ENCODE results near the gene RAB39A.
"Not testable (repeated sequence)": the region's sequence is repeated elsewhere in the genome, so short reads cannot be mapped to it uniquely, and the experiment has no call there.

RAB39A gene

GRCh38 chr11:107928767-107929507, 689 bp downstream of the RAB39A start:
- Mint-ChIP-seq H3K27me3 (ENCODE audit: low read depth, poor library complexity) (peaks cover 13% of the 10 kb centered on the region), H3K4me3 (peak overlapping the region; percentile 97), H3K4me1 (peaks cover 14% of the 10 kb centered on the region), H3K27ac (peak overlapping the region; percentile 33), H3K36me3 (ENCODE audit: low read depth) (no peaks in the 10 kb centered on the region), H3K9me3 (no peaks in the 10 kb centered on the region)
- no peak for TF ChIP-seq CTCF (IDR thresholded peaks at IDR 0.05)
- peak; percentile 26 for DNase-seq

- no peak for DNase-seq
- H3K4me1 Mint-ChIP-seq, result peaks cover 14% of the 10 kb centered on the region
- no peak for TF ChIP-seq CTCF (IDR thresholded peaks at IDR 0.05)
- no peak overlapping the region for H3K27ac Mint-ChIP-seq
- peaks cover 7% of the 10 kb centered on the region for H3K27me3 Mint-ChIP-seq (ENCODE audit: low read depth, poor library complexity)
- peak overlapping the region; percentile 97 for H3K4me3 Mint-ChIP-seq
- peaks cover under 1% of the 10 kb centered on the region for H3K36me3 Mint-ChIP-seq (ENCODE audit: low read depth)
- no peaks in the 10 kb centered on the region for H3K9me3 Mint-ChIP-seq
Observed at GRCh38 chr11:107929611-107930200, 1.5 kb downstream of the RAB39A start.

GRCh38 chr11:107931206-107931605, 3.0 kb downstream of the RAB39A start:
- no peak overlapping the region for H3K4me3 Mint-ChIP-seq

GRCh38 chr11:107947904-107948303, 19.7 kb downstream of the RAB39A start:
- no peak overlapping the region for H3K4me3 Mint-ChIP-seq
- peaks cover 6% of the 10 kb centered on the region for H3K27me3 Mint-ChIP-seq (ENCODE audit: low read depth, poor library complexity)
- peaks cover 25% of the 10 kb centered on the region for H3K4me1 Mint-ChIP-seq
- TF ChIP-seq CTCF (IDR thresholded peaks at IDR 0.05), result no peak
- DNase-seq, result no peak
- H3K27ac Mint-ChIP-seq, result peak overlapping the region; percentile 87
- no peaks in the 10 kb centered on the region for H3K9me3 Mint-ChIP-seq
- peaks cover 16% of the 10 kb centered on the region for H3K36me3 Mint-ChIP-seq (ENCODE audit: low read depth)

More at GRCh38 chr11:107931206-107931605, 3.0 kb downstream of the RAB39A start:
- peaks cover 14% of the 10 kb centered on the region for H3K4me1 Mint-ChIP-seq
- no peak for TF ChIP-seq CTCF (IDR thresholded peaks at IDR 0.05)
- H3K9me3 Mint-ChIP-seq, result no peaks in the 10 kb centered on the region
- no peaks in the 10 kb centered on the region for H3K27me3 Mint-ChIP-seq (ENCODE audit: low read depth, poor library complexity)
- DNase-seq, result no peak
- H3K36me3 Mint-ChIP-seq (ENCODE audit: low read depth), result peaks cover 7% of the 10 kb centered on the region
- H3K27ac Mint-ChIP-seq, result no peak overlapping the region

GRCh38 chr11:107948328-107948727, 20.1 kb downstream of the RAB39A start:
- not testable (repeated sequence) for DNase-seq; H3K9me3 Mint-ChIP-seq; H3K27ac Mint-ChIP-seq; H3K27me3 Mint-ChIP-seq (ENCODE audit: low read depth, poor library complexity); H3K4me3 Mint-ChIP-seq
- Mint-ChIP-seq H3K4me1 (peaks cover 25% of the 10 kb centered on the region), H3K36me3 (ENCODE audit: low read depth) (peaks cover 16% of the 10 kb centered on the region)

GRCh38 chr11:107951155-107951554, 22.9 kb downstream of the RAB39A start:
- no peak for DNase-seq
- Mint-ChIP-seq H3K9me3 (no peaks in the 10 kb centered on the region), H3K27me3 (ENCODE audit: low read depth, poor library complexity) (peaks cover 9% of the 10 kb centered on the region), H3K27ac (peak overlapping the region; percentile 71), H3K36me3 (ENCODE audit: low read depth) (peaks cover 12% of the 10 kb centered on the region), H3K4me1 (peaks cover 15% of the 10 kb centered on the region), H3K4me3 (no peak overlapping the region)
- no peak for TF ChIP-seq CTCF (IDR thresholded peaks at IDR 0.05)
